IMR-90 (cell line): ENCODE data around the gene BCCIP. TPM values are rescaled to one million over a fixed set of nuclear protein-coding genes. Genes with fewer than 3 reads are reported as not detected.

Experiments used
- ATAC-seq: fragments of 200-7000 bp; cut with Tn5 transposase; 2 replicates; pipeline ENCODE4 v1.9.1; 2020; ENCODE audit warnings: low read depth, mild to moderate bottlenecking, moderate library complexity
- BruUV-seq: library from RNA; stranded (reverse); fragments of 400-500 nt; replicated peaks from 2 replicates; lab custom pipeline; 2021; lab: Mats Ljungman, UMichigan
- CTCF ChIA-PET: fragments of 300-600 bp; formaldehyde crosslinking; extraction: SDS; loops from one replicate; lab custom pipeline; 2021; ENCODE audit warnings: antibody characterized with exemption; lab: Yijun Ruan, JAX
- POLR2A ChIA-PET: fragments of 300-600 bp; sonication (Branson Sonifier 250); formaldehyde crosslinking; loops from one replicate; lab custom pipeline; 2022; ENCODE audit warnings: antibody characterized with exemption; ENCODE audit not compliant: unreplicated experiment; lab: Charles Lee
- DNase-seq: peaks from one replicate; pipeline ENCODE4 v3.0.0; 2013
- H2AFZ ChIP-seq: replicated peaks from 2 replicates; pipeline ENCODE3; 2013; ENCODE audit warnings: low read length, mild to moderate bottlenecking; ENCODE audit not compliant: poor library complexity
- H2AK5ac ChIP-seq: 2 replicates; pipeline ENCODE4 v1.6.1; 2013; ENCODE audit warnings: low read depth, low read length, inconsistent platforms
- H2AK9ac ChIP-seq: replicated peaks from 2 replicates; pipeline ENCODE3; 2013; ENCODE audit warnings: mild to moderate bottlenecking, low read depth, low read length, moderate library complexity; ENCODE audit not compliant: poor library complexity
- H2BK120ac ChIP-seq: 2 replicates; pipeline ENCODE4 v1.6.1; 2013; ENCODE audit warnings: low read depth, low read length, inconsistent platforms
- H2BK15ac ChIP-seq: 3 replicates; pipeline ENCODE4 v1.6.1; 2013; ENCODE audit warnings: low read depth, low read length, inconsistent platforms
- H2BK20ac ChIP-seq: 2 replicates; pipeline ENCODE4 v1.6.1; 2013; ENCODE audit warnings: low read depth, mild to moderate bottlenecking, inconsistent platforms, low read length, moderate library complexity
- H2BK5ac ChIP-seq: 2 replicates; pipeline ENCODE4 v1.6.1; 2013; ENCODE audit warnings: mild to moderate bottlenecking, low read depth, low read length, inconsistent platforms; ENCODE audit not compliant: poor library complexity, severe bottlenecking
- H3K14ac ChIP-seq: replicated peaks from 2 replicates; pipeline ENCODE4 v1.6.1; 2013; ENCODE audit warnings: low read depth, low read length, inconsistent platforms
- H3K18ac ChIP-seq: 2 replicates; pipeline ENCODE4 v1.6.1; 2013; ENCODE audit warnings: low read depth, low read length, control low read depth
- H3K23ac ChIP-seq: 2 replicates; pipeline ENCODE4 v1.6.1; 2013; ENCODE audit warnings: low read depth, low read length, inconsistent platforms
- H3K27ac ChIP-seq: 2 replicates; pipeline ENCODE4 v1.5.1; 2013; ENCODE audit warnings: mild to moderate bottlenecking, control low read depth, low read length; ENCODE audit not compliant: insufficient read depth
- H3K27me3 ChIP-seq: 2 replicates; pipeline ENCODE4 v1.6.1; 2013; ENCODE audit warnings: low read length; ENCODE audit not compliant: control insufficient read depth, insufficient read depth
- H3K36me3 ChIP-seq: 2 replicates; pipeline ENCODE4 v1.6.1; 2013; ENCODE audit warnings: low read length, mixed read lengths; ENCODE audit not compliant: control insufficient read depth, insufficient read depth
- H3K4ac ChIP-seq: 2 replicates; pipeline ENCODE4 v1.6.1; 2013; ENCODE audit warnings: low read depth, low read length, inconsistent platforms
- H3K4me1 ChIP-seq: 2 replicates; pipeline ENCODE4 v1.6.1; 2013; ENCODE audit warnings: low read length, mixed read lengths; ENCODE audit not compliant: control insufficient read depth, insufficient read depth
- H3K4me2 ChIP-seq: 2 replicates; pipeline ENCODE4 v1.6.1; 2013; ENCODE audit warnings: low read depth, mild to moderate bottlenecking, control low read depth, low read length, moderate library complexity
- H3K4me3 ChIP-seq: 2 replicates; pipeline ENCODE4 v1.5.1; 2013; ENCODE audit warnings: low read depth, mild to moderate bottlenecking, control low read depth, low read length, moderate library complexity; ENCODE audit not compliant: insufficient read depth
- H3K56ac ChIP-seq: 2 replicates; pipeline ENCODE4 v1.6.1; 2013; ENCODE audit warnings: low read length, inconsistent platforms; ENCODE audit not compliant: insufficient read depth; ENCODE audit errors: extremely low read depth
- H3K79me1 ChIP-seq, 2 experiments: 2 replicates each; pipeline ENCODE4 v1.6.1; 2013; ENCODE audit warnings: low read length in 2 of 2, inconsistent platforms in 1 of 2, low read depth in 1 of 2
- H3K9ac ChIP-seq: 2 replicates; pipeline ENCODE4 v1.6.1; 2013; ENCODE audit warnings: low read depth, low read length, control low read depth
- H3K9me1 ChIP-seq: 2 replicates; pipeline ENCODE4 v1.6.1; 2013; ENCODE audit warnings: low read length, inconsistent platforms; ENCODE audit not compliant: insufficient read depth
- H3K9me3 ChIP-seq: 2 replicates; pipeline ENCODE4 v1.6.1; 2013; ENCODE audit warnings: low read length; ENCODE audit not compliant: control insufficient read depth, insufficient read depth
- H4K20me1 ChIP-seq: 2 replicates; pipeline ENCODE4 v1.6.1; 2013; ENCODE audit warnings: low read length, inconsistent platforms; ENCODE audit not compliant: insufficient read depth
- H4K5ac ChIP-seq: 2 replicates; pipeline ENCODE4 v1.6.1; 2013; ENCODE audit warnings: mild to moderate bottlenecking, low read depth, low read length, control low read depth
- H4K8ac ChIP-seq, 2 experiments: 2 replicates each; pipeline ENCODE4 v1.6.1; 2013; ENCODE audit warnings: low read depth in 2 of 2, low read length in 2 of 2, control low read depth in 1 of 2, inconsistent platforms in 1 of 2
- H4K91ac ChIP-seq: 2 replicates; pipeline ENCODE4 v1.6.1; 2013; ENCODE audit warnings: low read depth, low read length, inconsistent platforms; ENCODE audit not compliant: insufficient read depth
- BHLHE40 ChIP-seq: fragments of 150-350 bp; IDR thresholded peaks from 2 replicates; pipeline ENCODE4 v1.6.1; 2016; ENCODE audit warnings: mild to moderate bottlenecking, low read depth, low read length
- CEBPB ChIP-seq: IDR thresholded peaks from 2 replicates; pipeline ENCODE4 v1.6.1; 2012; ENCODE audit warnings: low read depth, low read length, improper control_type of control experiment
- CTCF ChIP-seq: conservative IDR thresholded peaks from 2 replicates; pipeline ENCODE4 v1.5.1; 2012; ENCODE audit warnings: mild to moderate bottlenecking, low read depth, low read length, improper control_type of control experiment
- FOS ChIP-seq: fragments of 150-350 bp; IDR thresholded peaks from 2 replicates; pipeline ENCODE4 v1.6.1; 2016; ENCODE audit warnings: low read depth, low read length
- MAFK ChIP-seq: IDR thresholded peaks from 2 replicates; pipeline ENCODE4 v1.6.1; 2012; ENCODE audit warnings: low read depth, low read length, improper control_type of control experiment
- MAZ ChIP-seq: IDR thresholded peaks from 2 replicates; pipeline ENCODE4 v1.6.1; 2012; ENCODE audit warnings: low read depth, mild to moderate bottlenecking, low read length, improper control_type of control experiment, moderate library complexity, borderline replicate concordance
- MXI1 ChIP-seq: IDR thresholded peaks from 2 replicates; pipeline ENCODE4 v1.6.1; 2012; ENCODE audit warnings: low read depth, mild to moderate bottlenecking, low read length, moderate library complexity, borderline replicate concordance
- NFE2L2 ChIP-seq: fragments of 150-350 bp; IDR thresholded peaks from 2 replicates; pipeline ENCODE4 v1.6.1; 2016; ENCODE audit warnings: low read depth, mild to moderate bottlenecking, low read length
- POLR2A ChIP-seq: IDR thresholded peaks from 2 replicates; pipeline ENCODE4 v1.6.1; 2012; ENCODE audit warnings: mild to moderate bottlenecking, low read depth, low read length
- RCOR1 ChIP-seq: IDR thresholded peaks from 2 replicates; pipeline ENCODE4 v1.6.1; 2012; ENCODE audit warnings: mild to moderate bottlenecking, low read length, improper control_type of control experiment; ENCODE audit not compliant: insufficient replicate concordance
- RFX5 ChIP-seq: IDR thresholded peaks from 2 replicates; pipeline ENCODE4 v1.8.0; 2012; ENCODE audit warnings: low read depth, mild to moderate bottlenecking, low read length, moderate library complexity
- SMC3 ChIP-seq: fragments of 150-350 bp; IDR thresholded peaks from 2 replicates; pipeline ENCODE4 v1.6.1; 2016; ENCODE audit warnings: low read depth, mild to moderate bottlenecking, antibody characterized with exemption, low read length, moderate library complexity
- USF2 ChIP-seq: fragments of 150-350 bp; IDR thresholded peaks from 2 replicates; pipeline ENCODE4 v1.6.1; 2017; ENCODE audit warnings: mild to moderate bottlenecking, antibody characterized with exemption, low read length, low read depth
- WGBS, 2 experiments: methylation state at CpG; one replicate each; pipeline versions ENCODE4 v1.1.5 to v1.1.7; 2013; ENCODE audit warnings: missing lambda C conversion rate in 2 of 2; ENCODE audit not compliant: insufficient read length in 1 of 2; ENCODE audit errors: extremely low coverage in 2 of 2; 5-methylcytosine and 5-hydroxymethylcytosine counted together
- dilution Hi-C: fragments of 300-500 bp; cut with HindIII; formaldehyde crosslinking; loops from one replicate; pipeline ENCODE4 v1.14.3; 2018; ENCODE audit warnings: low sequenced_read_pairs; ENCODE audit not compliant: unreplicated experiment
- in situ Hi-C: fragments of 300-500 bp; cut with MboI; formaldehyde crosslinking; loops from 3 replicates; pipeline ENCODE4 v1.14.3; 2019; ENCODE audit warnings: low sequenced_read_pairs, inconsistent platforms, mixed read lengths
- intact Hi-C: fragments of 100-400 bp; cut with micrococcal nuclease; formaldehyde crosslinking; loops from 2 replicates; pipeline ENCODE4 v1.10.0; 2022
- polyA plus RNA-seq, 3 experiments: library from polyadenylated mRNA; depleted of rRNA; stranded (reverse); fragments of >200 nt; gene quantifications; 2 replicates each; pipeline ENCODE4 v1.2.3, GENCODE V29; 2012; ENCODE audit warnings: low replicate concordance in 1 of 3
- total RNA-seq: library from RNA; depleted of rRNA; stranded (reverse); fragments of >200 nt; gene quantifications from 2 replicates; pipeline ENCODE4 v1.2.3, GENCODE V29; 2012

Gene BCCIP
- total and polyA plus RNA-seq, 2 of the 4 experiments (the other 2 are of a cell fraction), result 31.9 to 49.2 TPM

- no peak overlapping the region for H3K56ac ChIP-seq
- BruUV-seq, result no TSS peak
- DNase-seq, result no peak
- dilution Hi-C loops, result no loop called here
- ChIA-PET POLR2A (interaction anchor here (0.5 to 0.6 kb wide), 2 partner anchors 27 to 76 kb away, joined by 3 to 6 read pairs; partner anchors contain the start of gene EDRF1), CTCF (no interaction called here)
- ATAC-seq, result no peak
- H3K27me3 ChIP-seq, result no peaks in the 10 kb centered on the region
- H3K27ac ChIP-seq, result no peak overlapping the region
- no peak overlapping the region for H4K5ac ChIP-seq
- no peak overlapping the region for H3K4ac ChIP-seq
- no peak overlapping the region for H2BK20ac ChIP-seq
- no peak overlapping the region for H2BK5ac ChIP-seq
- no peaks in the 10 kb centered on the region for H3K4me1 ChIP-seq
- H3K9me1 ChIP-seq, result peaks cover 3% of the 10 kb centered on the region
- in situ Hi-C loops, result no loop called here
- H4K8ac ChIP-seq, result no peak overlapping the region
- WGBS, 2 experiments, result 80% methylated on average over 1 of the region's 2 CpGs; no CpG with 5 or more reads in 1 of the 2 experiments
- TF ChIP-seq POLR2A, result no peak
- TF ChIP-seq SMC3, result no peak
- no peak for TF ChIP-seq CTCF
- TF ChIP-seq USF2, result no peak
- TF ChIP-seq FOS, result no peak
- no peak for TF ChIP-seq RCOR1
- no peak for TF ChIP-seq MAFK
- TF ChIP-seq MXI1, result no peak
- no peak for TF ChIP-seq NFE2L2
- TF ChIP-seq RFX5, result no peak
- TF ChIP-seq MAZ, result no peak
- TF ChIP-seq CEBPB, result no peak
- no peak for TF ChIP-seq BHLHE40
- no peak overlapping the region for H2AFZ ChIP-seq
- no peak overlapping the region for H3K14ac ChIP-seq
- H3K36me3 ChIP-seq, result peaks cover 34% of the 10 kb centered on the region
- H2BK15ac ChIP-seq, result no peak overlapping the region
- no peak overlapping the region for H2AK5ac ChIP-seq
- no peaks in the 10 kb centered on the region for H4K20me1 ChIP-seq
- no peak overlapping the region for H2AK9ac ChIP-seq
- H2BK120ac ChIP-seq, result no peak overlapping the region
- H3K4me3 ChIP-seq, result no peak overlapping the region
- no peak overlapping the region for H3K18ac ChIP-seq
- no peak overlapping the region for H3K4me2 ChIP-seq
- no peaks in the 10 kb centered on the region for H3K79me1 ChIP-seq
- H4K91ac ChIP-seq, result no peak overlapping the region
- no peaks in the 10 kb centered on the region for H3K9me3 ChIP-seq
- H3K23ac ChIP-seq, result no peak overlapping the region
- H3K9ac ChIP-seq, result no peak overlapping the region
- intact Hi-C loops, result no loop called here
These were observed 28.2 kb upstream of the BCCIP start for GRCh38 chr10:125795128-125795527.
